KBM-7 (cell line): ENCODE results near the gene SAP30.
A peak's percentile ranks its signal among the peaks of the same experiment; 100 is the strongest.

Experiments used
- DNase-seq: peaks from one replicate; pipeline ENCODE4 v3.0.0-alpha.2; 2015
- in situ Hi-C: fragments of 300-500 bp; cut with MboI; formaldehyde crosslinking; loops from 2 replicates; pipeline ENCODE4 v1.14.3; 2020; ENCODE audit warnings: low sequenced_read_pairs, low pct_unique_long_range_greater_than_20kb, mixed read lengths

The SAP30 gene

GRCh38 chr4:173370477-173371291, at the start of gene SAP30:
SAP30 (plus strand) TSS chr4:173370954; CDS start chr4:173371183, 229 bp downstream.
- peak; percentile 97 for DNase-seq
- in situ Hi-C loops: no loop called here

GRCh38 chr4:173325007-173325736, 45.6 kb upstream of the SAP30 start:
- DNase-seq: no peak
- in situ Hi-C loops: no loop called here

- no peak for DNase-seq
- in situ Hi-C loops: no loop called here
Observed at GRCh38 chr4:173328236-173328901, 42.4 kb upstream of the SAP30 start.

GRCh38 chr4:173330590-173330989, 40.2 kb upstream of the SAP30 start:
- in situ Hi-C loops: no loop called here
- DNase-seq: no peak

GRCh38 chr4:173332021-173332487, 38.7 kb upstream of the SAP30 start:
- in situ Hi-C loops: no loop called here
- peak; percentile 48 for DNase-seq

- in situ Hi-C loops: no loop called here
- DNase-seq: peak; percentile 45
Observed at GRCh38 chr4:173332963-173333657, 37.6 kb upstream of the SAP30 start.

- DNase-seq: no peak
- in situ Hi-C loops: no loop called here
Observed at GRCh38 chr4:173333658-173334084, 37.1 kb upstream of the SAP30 start.

- in situ Hi-C loops: no loop called here
- DNase-seq: peak; percentile 100
Observed at GRCh38 chr4:173334085-173334890, 36.5 kb upstream of the SAP30 start, which contains the start of gene HMGB2. HMGB2 (minus strand) TSS chr4:173334358; CDS start chr4:173333649, 709 bp downstream.

- peak; percentile 93 for DNase-seq
- in situ Hi-C loops: no loop called here
Observed at GRCh38 chr4:173334891-173335752, 35.6 kb upstream of the SAP30 start.

GRCh38 chr4:173337463-173337862, 33.3 kb upstream of the SAP30 start:
- in situ Hi-C loops: no loop called here
- DNase-seq: no peak

- no peak for DNase-seq
- in situ Hi-C loops: no loop called here
Observed at GRCh38 chr4:173343832-173344397, 26.8 kb upstream of the SAP30 start.

GRCh38 chr4:173345648-173346047, 25.1 kb upstream of the SAP30 start:
- no peak for DNase-seq
- in situ Hi-C loops: no loop called here

- in situ Hi-C loops: no loop called here
- DNase-seq: no peak
Observed at GRCh38 chr4:173346074-173346473, 24.7 kb upstream of the SAP30 start.

- in situ Hi-C loops: no loop called here
- no peak for DNase-seq
Observed at GRCh38 chr4:173347467-173347866, 23.3 kb upstream of the SAP30 start.

GRCh38 chr4:173357939-173358338, 12.8 kb upstream of the SAP30 start:
- DNase-seq: no peak
- in situ Hi-C loops: no loop called here

- in situ Hi-C loops: no loop called here
- peak; percentile 32 for DNase-seq
Observed at GRCh38 chr4:173360587-173361221, 10.1 kb upstream of the SAP30 start.

- DNase-seq: no peak
Observed at GRCh38 chr4:173362666-173363065, 8.1 kb upstream of the SAP30 start.

More at GRCh38 chr4:173362666-173363065, 8.1 kb upstream of the SAP30 start:
- in situ Hi-C loops: no loop called here
